Stimulated activated naive CD4-positive, alpha-beta T cell treated with Interleukin-2 at 50 U/mL for 16 hours (primary cell): Measurements from ENCODE around the gene KCNS1.

Experiments
- DNase-seq: peaks from one replicate; lab custom pipeline; 2025; lab: John Stamatoyannopoulos, UW

Gene KCNS1

DNA sequence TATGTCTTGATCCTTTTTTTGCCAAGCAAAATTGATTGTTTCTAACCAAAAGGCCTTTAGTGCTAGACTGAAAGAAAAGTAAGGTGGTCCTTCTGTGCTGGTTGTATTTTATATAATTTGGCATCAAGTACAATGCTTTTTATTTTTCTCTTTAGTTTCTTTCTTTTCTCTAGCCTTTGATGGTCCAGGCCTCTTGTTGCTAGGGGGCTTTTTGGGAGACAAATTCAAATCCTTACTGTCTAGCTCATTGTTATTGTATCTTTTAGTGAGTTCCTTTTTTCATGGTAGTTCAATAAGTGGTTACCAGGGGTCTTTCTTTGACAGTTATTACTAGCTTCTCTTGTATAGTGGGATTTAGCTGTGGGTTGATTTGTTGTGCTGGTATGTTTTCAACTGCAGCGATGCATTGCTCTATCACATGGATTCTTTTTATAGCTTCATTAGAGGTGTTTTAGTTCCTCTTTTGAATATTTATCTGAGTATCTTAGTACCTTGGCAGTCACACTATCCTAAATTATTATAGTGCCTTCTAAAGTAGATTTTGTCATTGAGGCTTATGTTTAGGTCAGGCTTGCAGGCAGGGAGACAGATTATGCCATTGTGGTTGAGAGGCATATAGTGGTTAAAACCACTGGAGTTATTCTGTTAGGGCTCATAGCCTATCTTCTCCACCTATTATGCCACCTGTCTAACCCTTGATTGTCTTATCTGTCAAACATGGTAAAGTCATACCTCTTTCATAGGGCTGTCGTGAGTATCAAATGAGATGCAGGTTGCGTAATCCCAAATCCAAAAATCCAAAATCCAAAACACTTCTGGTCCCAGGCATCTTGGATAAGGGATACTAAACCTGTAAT lies 49.5 kb downstream of the KCNS1 start:
- DNase-seq = no peak

DNA sequence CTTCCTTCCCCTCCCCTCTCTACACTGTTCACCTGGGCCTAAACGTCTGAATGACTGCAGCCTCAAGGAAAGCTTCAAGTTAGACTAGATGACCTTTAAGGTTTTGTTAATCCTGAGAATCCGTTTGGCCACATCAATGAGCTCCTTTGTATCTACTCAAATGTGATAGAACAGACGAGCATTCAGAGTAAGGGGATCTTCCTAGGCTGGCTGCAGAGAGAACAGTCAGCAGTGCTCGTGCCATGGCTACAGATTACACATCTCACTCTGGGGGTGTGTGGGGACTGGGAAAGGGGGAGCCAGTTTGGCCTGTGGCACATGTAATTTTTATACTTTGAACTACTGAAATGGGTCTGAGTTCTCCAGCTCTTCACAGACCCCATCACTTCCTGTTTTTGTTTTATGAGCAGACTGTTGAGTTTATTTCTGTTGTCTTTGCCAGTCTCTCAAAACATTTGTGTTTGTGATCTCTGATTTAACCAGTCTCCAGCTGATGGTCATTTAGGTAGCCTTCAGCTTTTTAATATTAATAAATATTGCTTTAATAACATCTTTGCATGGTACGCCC lies 50.9 kb downstream of the KCNS1 start:
- DNase-seq = no peak

DNA sequence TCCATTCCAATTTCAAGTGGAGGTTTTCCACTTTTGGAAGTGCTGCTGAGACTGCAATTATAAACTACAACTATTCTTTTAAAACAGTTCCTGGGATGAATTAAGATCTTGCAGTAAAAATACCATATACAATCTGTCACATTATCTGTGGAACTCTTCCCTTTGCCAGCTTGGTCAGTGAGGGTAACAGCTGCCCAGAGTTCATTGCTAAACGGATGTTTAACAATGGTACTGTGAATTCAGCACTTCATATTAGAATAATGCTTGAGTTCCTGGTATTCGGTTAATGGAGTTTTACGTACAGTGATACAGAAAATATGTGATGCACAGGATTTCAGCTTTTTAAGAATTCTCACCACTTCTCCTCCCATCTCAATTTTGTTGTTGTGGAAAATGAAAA lies 51.5 kb downstream of the KCNS1 start:
- DNase-seq = no peak

DNA sequence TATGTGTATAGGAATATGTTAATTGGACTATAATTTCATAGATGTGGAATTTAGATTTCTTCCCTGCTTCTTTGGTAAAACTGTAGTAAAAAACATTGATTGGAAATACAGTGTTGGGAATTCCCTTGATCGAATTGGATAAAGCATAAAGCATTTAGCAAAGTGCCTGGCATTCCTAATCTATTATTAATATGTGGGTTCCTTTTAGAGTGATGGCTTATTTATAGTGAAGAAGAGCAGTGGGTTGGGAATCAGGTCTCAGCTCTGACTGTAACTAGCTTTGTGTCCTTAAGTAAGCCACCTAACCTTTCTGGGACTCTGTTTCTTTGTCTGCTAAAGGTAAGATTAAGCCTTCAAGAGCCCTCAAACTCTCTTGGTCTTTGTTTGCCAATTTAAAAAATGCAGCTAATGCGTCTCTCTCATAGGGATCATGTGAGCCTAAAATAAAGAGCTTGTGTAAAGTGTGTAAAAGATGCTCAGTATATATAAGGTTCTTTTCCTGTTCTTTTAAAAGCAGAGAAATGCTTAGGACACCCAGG lies 53.3 kb downstream of the KCNS1 start:
- no peak for DNase-seq

DNA sequence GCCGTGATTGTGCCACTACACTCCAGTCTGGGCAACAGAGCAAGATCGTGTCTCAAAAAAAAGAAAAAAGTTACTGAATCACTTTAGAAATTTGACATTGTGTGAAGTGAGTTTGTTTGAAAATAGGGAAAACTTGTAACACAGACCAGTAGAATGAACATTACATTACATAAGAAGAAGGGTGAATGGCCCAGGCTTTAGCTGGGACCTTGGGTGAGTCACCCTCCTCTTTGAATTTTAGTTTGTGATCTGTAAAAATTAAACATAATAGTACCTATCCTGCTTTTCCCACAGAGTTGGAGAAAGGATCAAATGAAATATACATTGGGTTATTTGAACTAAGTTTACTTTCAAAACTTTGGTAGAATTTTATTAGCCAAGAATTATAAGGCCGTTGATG lies 56.3 kb downstream of the KCNS1 start:
- no peak for DNase-seq

DNA sequence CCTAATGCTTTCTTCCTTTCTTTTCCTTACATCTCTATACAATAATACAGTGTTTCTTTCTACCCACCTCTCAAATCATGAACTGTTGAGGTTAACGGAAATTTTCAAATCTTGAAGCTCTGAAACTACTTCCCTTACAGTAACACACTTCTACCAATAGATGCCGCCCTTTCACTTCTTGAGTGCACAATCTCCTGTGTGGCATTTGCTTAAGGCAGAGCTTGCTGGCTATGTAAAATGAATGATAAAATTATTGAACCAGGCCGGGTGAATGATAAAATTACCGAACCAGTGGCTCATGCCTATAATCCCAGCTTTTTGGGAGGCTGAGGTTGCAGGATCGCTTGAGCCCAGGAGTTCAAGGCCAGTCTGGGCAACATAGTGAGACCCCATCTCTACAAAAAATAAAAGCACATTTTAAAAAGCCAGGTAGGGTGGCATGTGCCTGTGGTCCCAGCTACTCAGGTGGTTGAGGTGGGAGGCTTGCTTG lies 56.8 kb downstream of the KCNS1 start:
- no peak for DNase-seq

DNA sequence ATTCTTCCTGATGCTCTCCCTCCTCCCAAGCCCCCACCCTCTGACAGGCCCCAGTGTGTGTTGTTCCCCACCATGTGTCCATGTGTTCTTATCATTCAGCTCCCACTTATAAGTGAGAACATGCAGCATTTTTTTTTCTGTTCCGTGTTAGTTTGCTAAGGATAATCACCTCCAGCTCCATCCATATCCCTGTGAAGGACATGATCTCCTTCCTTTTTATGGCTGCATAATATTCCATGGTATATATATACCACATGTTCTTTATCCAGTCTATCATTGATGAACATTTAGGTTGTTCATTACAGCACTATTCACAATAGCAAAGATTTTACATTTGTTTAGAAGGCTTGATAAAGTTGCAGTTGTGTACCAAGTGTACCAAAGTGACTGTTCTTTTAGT lies 57.9 kb downstream of the KCNS1 start:
- DNase-seq = no peak
